CD4-positive, alpha-beta memory T cell (primary cell): ENCODE results near the gene UVSSA. TPM values are rescaled to one million over a fixed set of nuclear protein-coding genes. Genes with fewer than 3 reads are reported as not detected.

Source experiments
- CTCF ChIA-PET: fragments of 350-600 bp; sonication (Branson Sonifier 250); formaldehyde crosslinking; loops from one replicate; lab custom pipeline; 2021; ENCODE audit warnings: inconsistent platforms; ENCODE audit not compliant: partially characterized antibody; lab: Charles Lee
- POLR2A ChIA-PET: fragments of 350-600 bp; sonication (Branson Sonifier 250); formaldehyde crosslinking; loops from one replicate; lab custom pipeline; 2021; ENCODE audit not compliant: partially characterized antibody; lab: Charles Lee
- DNase-seq, 5 donors: peaks; one replicate each; pipeline versions ENCODE4 v3.0.0 to v3.0.0-alpha.2; 2020 to 2022; ENCODE audit warnings: mixed read lengths in 1 of 5
- H3K27ac ChIP-seq: one replicate; pipeline ENCODE4 v1.7.0; 2013; ENCODE audit warnings: low read depth, low read length
- H3K27me3 ChIP-seq: 2 replicates; pipeline ENCODE4 v1.7.0; 2013; ENCODE audit warnings: mild to moderate bottlenecking, low read length, moderate library complexity; ENCODE audit not compliant: insufficient read depth
- H3K36me3 ChIP-seq: 2 replicates; pipeline ENCODE4 v1.7.0; 2013; ENCODE audit warnings: mild to moderate bottlenecking, low read length, moderate library complexity; ENCODE audit not compliant: insufficient read depth
- H3K4me1 ChIP-seq: 2 replicates; pipeline ENCODE4 v1.7.0; 2013; ENCODE audit warnings: mild to moderate bottlenecking, low read length, moderate library complexity; ENCODE audit not compliant: insufficient read depth
- H3K4me3 ChIP-seq, 2 donors: one replicate each; pipeline ENCODE4 v1.7.0; 2013; ENCODE audit warnings: low read length in 2 of 2, mild to moderate bottlenecking in 1 of 2
- H3K9me3 ChIP-seq, 2 donors: one replicate each; pipeline ENCODE4 v1.7.0; 2013; ENCODE audit warnings: low read length in 2 of 2, control low read depth in 1 of 2; ENCODE audit not compliant: control insufficient read depth in 1 of 2
- H3K27ac Mint-ChIP-seq, 7 donors: one replicate each; pipeline ENCODE4 v1.8.0; 2020 to 2021; ENCODE audit warnings: mixed read lengths in 7 of 7, mild to moderate bottlenecking in 6 of 7, inconsistent platforms in 3 of 7, moderate library complexity in 3 of 7
- H3K27me3 Mint-ChIP-seq, 2 donors: one replicate each; pipeline ENCODE4 v1.8.0; 2020 to 2021; ENCODE audit warnings: mixed read lengths in 2 of 2
- H3K36me3 Mint-ChIP-seq, 2 donors: one replicate each; pipeline ENCODE4 v1.8.0; 2020 to 2021; ENCODE audit warnings: mixed read lengths in 2 of 2, inconsistent platforms in 1 of 2, mild to moderate bottlenecking in 1 of 2
- H3K4me1 Mint-ChIP-seq, 4 donors: one replicate each; pipeline ENCODE4 v1.8.0; 2020 to 2021; ENCODE audit warnings: mixed read lengths in 4 of 4, mild to moderate bottlenecking in 1 of 4
- H3K4me3 Mint-ChIP-seq, 8 donors: one replicate each; pipeline ENCODE4 v1.8.0; 2020 to 2021; ENCODE audit warnings: mixed read lengths in 8 of 8, mild to moderate bottlenecking in 7 of 8, moderate library complexity in 6 of 8, inconsistent platforms in 3 of 8
- H3K9me3 Mint-ChIP-seq, 8 donors: one replicate each; pipeline ENCODE4 v1.8.0; 2020 to 2021; ENCODE audit warnings: mixed read lengths in 8 of 8, mild to moderate bottlenecking in 5 of 8, inconsistent platforms in 3 of 8, moderate library complexity in 1 of 8
- intact Hi-C: fragments of 100-400 bp; cut with micrococcal nuclease; formaldehyde crosslinking; loops from one replicate; pipeline ENCODE4 v1.15.1; 2023
- polyA plus RNA-seq, 2 donors: library from polyadenylated mRNA; unstranded; fragments of 300-500 nt; fragmentation: Illumina TruSeq; gene quantifications; one replicate each; pipeline ENCODE4 v1.2.3, GENCODE V29; 2021
- total RNA-seq, 2 experiments: library from RNA; stranded (reverse); gene quantifications; one replicate each; pipeline ENCODE4 v1.2.3, GENCODE V29; 2021

UVSSA gene
- total and polyA plus RNA-seq, 4 experiments from 2014 or later = 2.4 to 44.6 (median 25.6) TPM

- peak overlapping the region in 2 of 7 donors; percentile 52 to 73 for H3K27ac Mint-ChIP-seq
- peaks cover 37 to 61% of the 10 kb centered on the region in 2 donors for H3K36me3 Mint-ChIP-seq
- DNase-seq = no peak
- Histone ChIP-seq H3K27me3 (no peaks in the 10 kb centered on the region), H3K36me3 (peaks cover 43% of the 10 kb centered on the region), H3K9me3 (no peaks in the 10 kb centered on the region), H3K27ac (peak overlapping the region; percentile 9), H3K4me3 (no peak overlapping the region), H3K4me1 (peaks cover 14% of the 10 kb centered on the region)
- ChIA-PET POLR2A (no interaction called here), CTCF (interaction anchor here (2.0 kb wide), 1 partner anchor 36 kb away, joined by 7 read pairs; no protein-coding TSS in a partner anchor)
- no peaks in the 10 kb centered on the region for H3K27me3 Mint-ChIP-seq
- intact Hi-C loops = no loop called here
- peaks cover 15 to 27% (median 23%) of the 10 kb centered on the region in 4 donors for H3K4me1 Mint-ChIP-seq
- H3K9me3 Mint-ChIP-seq = peaks cover 0 to 5% (median 0%) of the 10 kb centered on the region in 8 donors
- H3K4me3 Mint-ChIP-seq = no peak overlapping the region
Measured at GRCh38 chr4:1316537-1317168, 30.4 kb upstream of the UVSSA start.

GRCh38 chr4:1317177-1318045, 29.6 kb upstream of the UVSSA start:
- Mint-ChIP-seq H3K36me3 (peaks cover 40 to 56% of the 10 kb centered on the region in 2 donors), H3K27ac (no peak overlapping the region), H3K9me3 (peaks cover 0 to 5% (median 0%) of the 10 kb centered on the region in 8 donors), H3K27me3 (no peaks in the 10 kb centered on the region), H3K4me3 (no peak overlapping the region), H3K4me1 (peaks cover 14 to 21% (median 19%) of the 10 kb centered on the region in 4 donors)
- intact Hi-C loops = loop anchor here (1.0 kb wide), 1 partner anchor 29 kb away; no protein-coding TSS in a partner anchor
- Histone ChIP-seq H3K36me3 (peaks cover 49% of the 10 kb centered on the region), H3K4me3 (no peak overlapping the region), H3K9me3 (no peaks in the 10 kb centered on the region), H3K27ac (no peak overlapping the region), H3K27me3 (no peaks in the 10 kb centered on the region), H3K4me1 (peaks cover 9% of the 10 kb centered on the region)
- peak in 1 of 5 donors; percentile 20 for DNase-seq
- ChIA-PET POLR2A (interaction anchor here (1.8 kb wide), 1 partner anchor 29 kb away, joined by 11 read pairs; no protein-coding TSS in a partner anchor), CTCF (interaction anchor here (2.0 to 2.7 kb wide), 2 partner anchors 29 to 35 kb away, joined by 7 to 14 read pairs; partner anchors contain the start of gene UVSSA)

GRCh38 chr4:1318046-1318375, 29.0 kb upstream of the UVSSA start:
- H3K4me3 Mint-ChIP-seq = no peak overlapping the region
- H3K4me1 ChIP-seq = peaks cover 9% of the 10 kb centered on the region
- no peak for DNase-seq
- POLR2A ChIA-PET = interaction anchor here (1.4 to 1.8 kb wide), 2 partner anchors 12 to 28 kb away, joined by 5 to 11 read pairs; no protein-coding TSS in a partner anchor
- H3K27ac Mint-ChIP-seq = peak overlapping the region in 3 of 7 donors; percentile 35 to 72 (median 47)
- H3K4me1 Mint-ChIP-seq = peaks cover 14 to 21% (median 19%) of the 10 kb centered on the region in 4 donors
- no peaks in the 10 kb centered on the region for H3K27me3 Mint-ChIP-seq
- H3K27ac ChIP-seq = no peak overlapping the region
- CTCF ChIA-PET = interaction anchor here (1.2 to 2.7 kb wide), 5 partner anchors 8 to 35 kb away, joined by 5 to 14 read pairs (median 6); partner anchors contain the start of gene UVSSA
- peaks cover 0 to 5% (median 0%) of the 10 kb centered on the region in 8 donors for H3K9me3 Mint-ChIP-seq
- H3K36me3 ChIP-seq = peaks cover 46% of the 10 kb centered on the region
- intact Hi-C loops = loop anchor here (1.0 kb wide), 1 partner anchor 28 kb away; no protein-coding TSS in a partner anchor
- H3K9me3 ChIP-seq = no peaks in the 10 kb centered on the region
- H3K36me3 Mint-ChIP-seq = peaks cover 42 to 57% of the 10 kb centered on the region in 2 donors
- no peaks in the 10 kb centered on the region for H3K27me3 ChIP-seq
- H3K4me3 ChIP-seq = no peak overlapping the region

DNA sequence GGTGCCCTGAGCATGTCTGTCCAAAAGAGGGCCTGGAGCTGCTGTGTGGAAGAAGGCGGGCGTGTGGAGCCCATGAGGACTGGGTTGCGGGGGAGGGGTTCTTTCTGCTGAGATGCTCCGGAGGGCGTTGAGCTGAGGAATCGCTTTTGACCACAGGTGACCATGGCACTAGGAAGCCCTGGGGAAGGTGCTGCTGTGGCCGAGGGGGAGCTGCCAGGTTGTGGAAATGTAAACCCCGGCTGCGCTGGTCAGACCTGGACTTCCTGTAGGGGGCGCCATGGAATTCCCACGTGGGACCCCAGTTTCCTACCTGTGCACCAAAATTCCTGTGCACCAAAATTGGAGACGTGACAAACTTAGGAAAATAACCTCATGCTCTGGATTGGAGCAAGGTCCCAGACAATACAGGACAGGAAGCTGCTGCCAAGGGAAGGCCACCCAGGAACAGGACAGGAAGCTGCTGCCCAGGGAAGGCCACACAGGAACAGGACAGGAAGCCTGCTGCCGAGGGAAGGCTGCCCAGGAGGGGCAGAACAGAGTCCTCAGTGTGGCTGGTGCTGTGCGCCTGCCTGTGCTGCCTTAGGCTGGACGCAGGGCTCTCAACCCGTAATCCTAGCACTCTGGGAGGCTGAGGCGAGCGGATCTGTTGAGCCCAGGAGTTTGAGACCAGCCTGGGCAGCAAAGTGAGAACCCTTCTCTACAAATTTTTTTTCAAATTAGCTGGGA, 28.4 kb upstream of the UVSSA start:
- POLR2A ChIA-PET = interaction anchor here (1.4 to 1.8 kb wide), 2 partner anchors 11 to 27 kb away, joined by 5 to 11 read pairs; no protein-coding TSS in a partner anchor
- peak in 1 of 5 donors; percentile 28 for DNase-seq

DNA sequence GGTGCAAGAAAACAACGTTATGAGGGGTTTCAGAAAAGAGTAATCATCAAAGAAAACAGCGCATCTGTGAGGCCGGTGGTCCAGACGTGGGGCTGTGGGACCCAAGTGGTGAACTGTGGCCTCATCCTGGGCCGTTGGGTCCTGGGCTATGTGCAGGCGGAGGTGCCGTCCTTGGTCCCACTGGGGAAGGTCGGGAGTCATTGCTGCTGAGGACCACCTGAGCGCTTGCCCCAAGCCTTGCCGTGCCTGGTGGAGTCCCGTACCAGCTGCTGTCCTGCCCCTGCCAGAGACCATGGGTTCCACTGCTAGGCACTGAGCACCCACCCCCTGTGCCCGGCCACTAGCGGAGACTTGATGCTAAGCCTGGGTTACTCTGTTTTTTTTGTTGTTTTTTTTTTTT, 25.5 kb upstream of the UVSSA start:
- peak overlapping the region in 1 of 7 donors; percentile 10 for H3K27ac Mint-ChIP-seq
- H3K36me3 Mint-ChIP-seq = peaks cover 30 to 42% of the 10 kb centered on the region in 2 donors
- Histone ChIP-seq H3K36me3 (peaks cover 37% of the 10 kb centered on the region), H3K9me3 (no peaks in the 10 kb centered on the region), H3K4me1 (peaks cover 1% of the 10 kb centered on the region), H3K27ac (no peak overlapping the region), H3K27me3 (no peaks in the 10 kb centered on the region), H3K4me3 (no peak overlapping the region)
- CTCF ChIA-PET = no interaction called here
- H3K4me1 Mint-ChIP-seq = peaks cover 9 to 15% (median 13%) of the 10 kb centered on the region in 4 donors
- H3K9me3 Mint-ChIP-seq = peaks cover 0 to 5% (median 0%) of the 10 kb centered on the region in 8 donors
- intact Hi-C loops = no loop called here
- no peak overlapping the region for H3K4me3 Mint-ChIP-seq
- H3K27me3 Mint-ChIP-seq = no peaks in the 10 kb centered on the region
- peak in 1 of 5 donors; percentile 24 for DNase-seq
- POLR2A ChIA-PET = no interaction called here

More for the DNA sequence above, 28.4 kb upstream of the UVSSA start:
- Histone ChIP-seq H3K36me3 (peaks cover 44% of the 10 kb centered on the region), H3K4me3 (no peak overlapping the region), H3K4me1 (peaks cover 9% of the 10 kb centered on the region), H3K9me3 (no peaks in the 10 kb centered on the region), H3K27ac (no peak overlapping the region), H3K27me3 (no peaks in the 10 kb centered on the region)
- no peaks in the 10 kb centered on the region for H3K27me3 Mint-ChIP-seq
- H3K4me1 Mint-ChIP-seq = peaks cover 14 to 21% (median 19%) of the 10 kb centered on the region in 4 donors
- CTCF ChIA-PET = interaction anchor here (1.2 to 2.7 kb wide), 6 partner anchors 9 to 34 kb away, joined by 3 to 14 read pairs (median 6); partner anchors contain the start of gene UVSSA
- H3K9me3 Mint-ChIP-seq = peaks cover 0 to 5% (median 0%) of the 10 kb centered on the region in 8 donors
- no peak overlapping the region for H3K4me3 Mint-ChIP-seq
- H3K27ac Mint-ChIP-seq = peak overlapping the region in 6 of 7 donors; percentile 35 to 77 (median 50)
- intact Hi-C loops = loop anchor here (1.0 kb wide), 1 partner anchor 28 kb away; no protein-coding TSS in a partner anchor
- peaks cover 42 to 52% of the 10 kb centered on the region in 2 donors for H3K36me3 Mint-ChIP-seq

DNA sequence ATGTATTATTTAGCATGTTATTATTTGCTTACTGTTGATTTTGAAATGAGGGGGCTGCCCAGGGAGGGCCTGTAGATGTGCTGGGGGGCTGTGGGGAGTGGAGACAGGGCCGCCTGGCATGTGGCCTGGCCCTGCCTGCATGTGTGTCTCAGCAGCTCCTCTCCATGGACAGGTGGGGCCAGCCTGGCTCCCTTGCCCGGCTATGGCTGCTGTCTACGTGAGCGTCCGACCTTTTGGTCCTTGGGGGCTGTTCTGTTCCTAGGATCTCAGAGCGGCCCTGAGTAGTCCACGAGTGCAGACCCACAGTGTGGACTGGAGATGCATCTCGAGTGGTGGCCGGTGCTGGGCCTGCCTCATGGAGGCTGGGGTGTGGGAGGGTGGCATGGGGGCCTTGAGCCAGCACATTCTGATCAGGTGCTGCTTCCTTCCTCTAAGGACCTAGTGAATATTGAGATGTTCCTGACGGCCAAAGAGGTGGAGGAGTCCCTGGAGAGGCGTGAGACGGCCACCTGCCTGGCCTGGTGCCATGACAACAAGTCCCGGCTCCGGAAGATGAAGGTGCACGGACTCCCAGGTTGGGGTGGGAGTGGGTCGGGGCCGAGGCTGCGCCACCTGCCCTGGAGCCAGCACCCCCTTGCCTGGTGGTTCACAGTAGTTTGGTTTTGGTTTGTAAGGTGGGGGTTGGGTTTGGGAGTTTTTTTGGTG, 24.9 kb upstream of the UVSSA start:
- no peak overlapping the region for H3K4me3 Mint-ChIP-seq
- H3K4me1 Mint-ChIP-seq = peaks cover 9 to 15% (median 13%) of the 10 kb centered on the region in 4 donors
- Histone ChIP-seq H3K4me3 (no peak overlapping the region), H3K36me3 (peaks cover 34% of the 10 kb centered on the region), H3K27me3 (no peaks in the 10 kb centered on the region), H3K9me3 (no peaks in the 10 kb centered on the region), H3K4me1 (no peaks in the 10 kb centered on the region), H3K27ac (no peak overlapping the region)
- DNase-seq = peak in 1 of 5 donors; percentile 16
- ChIA-PET POLR2A (interaction anchor here (1.1 kb wide), 1 partner anchor 32 kb away, joined by 4 read pairs; the partner anchor contains the start of gene MAEA), CTCF (no interaction called here)
- no peaks in the 10 kb centered on the region for H3K27me3 Mint-ChIP-seq
- intact Hi-C loops = no loop called here
- peaks cover 0 to 5% (median 0%) of the 10 kb centered on the region in 8 donors for H3K9me3 Mint-ChIP-seq
- peaks cover 30 to 43% of the 10 kb centered on the region in 2 donors for H3K36me3 Mint-ChIP-seq
- peak overlapping the region in 2 of 7 donors; percentile 10 to 56 for H3K27ac Mint-ChIP-seq
